ENCODE measurements around the gene STX3. TPM values are rescaled to one million over a fixed set of nuclear protein-coding genes. Genes with fewer than 3 reads are reported as not detected.

Gene STX3
- polyA plus RNA-seq, 2 of the 4 experiments (the other 2 are of a cell fraction), result 15.2 to 15.4 TPM

- no peak for TF ChIP-seq RCOR1 (IDR thresholded peaks at IDR 0.05; ENCODE audit: low read depth, low read length)
- TF ChIP-seq FOSB (CRISPR knock-in tag; IDR thresholded peaks at IDR 0.05), result no peak
- TF ChIP-seq, protein P1, sequence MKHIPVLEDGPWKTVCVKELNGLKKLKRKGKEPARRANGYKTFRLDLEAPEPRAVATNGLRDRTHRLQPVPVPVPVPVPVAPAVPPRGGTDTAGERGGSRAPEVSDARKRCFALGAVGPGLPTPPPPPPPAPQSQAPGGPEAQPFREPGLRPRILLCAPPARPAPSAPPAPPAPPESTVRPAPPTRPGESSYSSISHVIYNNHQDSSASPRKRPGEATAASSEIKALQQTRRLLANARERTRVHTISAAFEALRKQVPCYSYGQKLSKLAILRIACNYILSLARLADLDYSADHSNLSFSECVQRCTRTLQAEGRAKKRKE (CRISPR knock-in tag; IDR thresholded peaks at IDR 0.05; ENCODE audit: low read depth), result no peak
Observed at GRCh38 chr11:59777104-59777503, 21.9 kb downstream of the STX3 start (continued).

DNA sequence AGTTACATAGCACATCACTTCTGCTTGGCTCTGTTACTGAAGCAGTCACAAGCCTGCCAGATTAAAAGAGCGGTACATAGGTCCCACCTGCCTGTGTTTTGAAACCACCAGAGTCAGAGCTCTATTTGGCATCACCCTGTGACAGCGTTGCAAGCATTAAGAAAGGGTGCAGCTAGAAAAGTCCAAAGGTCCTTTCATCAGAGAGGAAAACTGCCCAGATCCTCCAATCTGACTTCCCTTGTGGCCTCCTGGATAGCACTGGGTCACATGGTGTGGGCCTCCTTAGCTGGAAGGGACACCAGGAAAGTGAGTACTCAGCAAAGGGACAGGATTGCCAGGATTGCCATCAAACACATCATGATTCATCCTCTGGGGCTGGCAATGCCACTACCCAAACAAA lies 22.9 kb downstream of the STX3 start:
- ATAC-seq, result peak; percentile 25 to 32; a peak in 4 of 6 replicates
- 59% methylated on average over 2 of the region's 2 CpGs for WGBS (ENCODE audit: missing lambda C conversion rate)
- peak; percentile 21 to 24 for DNase-seq (ENCODE audit: low read depth in 1 of 2, low spot score in 1 of 2)
- FAIRE-seq, result no peak
- no peaks in the 10 kb centered on the region for H3K9me3 ChIP-seq
- H3K4me1 ChIP-seq, result peaks cover 39% of the 10 kb centered on the region
- 0 out of 3 replicates have a peak overlapping the region, but pooled peaks have one; percentile 3 for H3K4me3 ChIP-seq
- ChIA-PET CTCF (interaction anchor here (0.9 to 2.6 kb wide), 4 partner anchors 8 to 24 kb away, joined by 3 to 16 read pairs (median 4); partner anchors contain the start of gene STX3), POLR2A (interaction anchor here (1.0 kb wide), 1 partner anchor 11 kb away, joined by 4 read pairs; no protein-coding TSS in a partner anchor)
- H3K4me2 ChIP-seq, result peak overlapping the region; percentile 71
- H3K27ac ChIP-seq, result no peak overlapping the region
- TF ChIP-seq, protein P2, sequence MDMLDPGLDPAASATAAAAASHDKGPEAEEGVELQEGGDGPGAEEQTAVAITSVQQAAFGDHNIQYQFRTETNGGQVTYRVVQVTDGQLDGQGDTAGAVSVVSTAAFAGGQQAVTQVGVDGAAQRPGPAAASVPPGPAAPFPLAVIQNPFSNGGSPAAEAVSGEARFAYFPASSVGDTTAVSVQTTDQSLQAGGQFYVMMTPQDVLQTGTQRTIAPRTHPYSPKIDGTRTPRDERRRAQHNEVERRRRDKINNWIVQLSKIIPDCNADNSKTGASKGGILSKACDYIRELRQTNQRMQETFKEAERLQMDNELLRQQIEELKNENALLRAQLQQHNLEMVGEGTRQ (IDR thresholded peaks at IDR 0.05), result 0 out of 2 replicates have a peak, but pooled peaks have one; percentile 16
- TF ChIP-seq RCOR1 (IDR thresholded peaks at IDR 0.05; ENCODE audit: low read depth, low read length), result no peak

- FAIRE-seq (no peak), ATAC-seq (no peak), DNase-seq (ENCODE audit: low read depth in 1 of 2, low spot score in 1 of 2) (no peak)
- ChIA-PET CTCF (interaction anchor here (1.5 to 2.6 kb wide), 2 partner anchors 22 to 24 kb away, joined by 6 to 16 read pairs; partner anchors contain the start of gene STX3), POLR2A (no interaction called here)
- Histone ChIP-seq H3K27ac (no peak overlapping the region), H3K4me1 (peaks cover 39% of the 10 kb centered on the region), H3K4me2 (no peak overlapping the region), H3K9me3 (no peaks in the 10 kb centered on the region), H3K4me3 (no peak overlapping the region)
- TF ChIP-seq FOXS1 (CRISPR knock-in tag; IDR thresholded peaks at IDR 0.05) (no peak), HOXB5 (CRISPR knock-in tag; IDR thresholded peaks at IDR 0.05) (no peak), KDM5A (IDR thresholded peaks at IDR 0.05) (no peak), TP53 (CRISPR knock-in tag; IDR thresholded peaks at IDR 0.05) (no peak), ZFP36 (IDR thresholded peaks at IDR 0.05; ENCODE audit: borderline replicate concordance, partially characterized antibody) (no peak), KDM1A (IDR thresholded peaks at IDR 0.05; ENCODE audit: low read depth) (no peak), ZSCAN20 (CRISPR knock-in tag; IDR thresholded peaks at IDR 0.05) (no peak), EHMT2 (IDR thresholded peaks at IDR 0.05; ENCODE audit: low read depth) (no peak), FOSL2 (IDR thresholded peaks at IDR 0.05) (no peak), FOSL2 (CRISPR knock-in tag; IDR thresholded peaks at IDR 0.05) (no peak), RAD21 (conservative IDR thresholded peaks at IDR 0.05 in 1 of 2, IDR thresholded peaks at IDR 0.05 in 1 of 2) (no peak), ZNF302 (CRISPR knock-in tag; IDR thresholded peaks at IDR 0.05) (no peak), ZC3H11A (IDR thresholded peaks at IDR 0.05) (no peak), POLR2A (IDR thresholded peaks at IDR 0.05; ENCODE audit: low read length) (no peak), HDAC2 (IDR thresholded peaks at IDR 0.05) (no peak), ESRRA (IDR thresholded peaks at IDR 0.05; ENCODE audit: borderline replicate concordance, low read length) (no peak), RCOR1 (IDR thresholded peaks at IDR 0.05; ENCODE audit: low read depth, low read length) (no peak), EHF (CRISPR knock-in tag; IDR thresholded peaks at IDR 0.05) (no peak), HEYL (CRISPR knock-in tag; IDR thresholded peaks at IDR 0.05) (no peak)
- TF ChIP-seq, protein P1 (CRISPR knock-in tag; IDR thresholded peaks at IDR 0.05; ENCODE audit: low read depth), result no peak
- 33% methylated on average over 1 of the region's 1 CpG for WGBS (ENCODE audit: missing lambda C conversion rate)
Observed at GRCh38 chr11:59779487-59779886, 24.3 kb downstream of the STX3 start.

Measured in A549 (cell line).